ENCODE data around the gene BANF2. TPM values are rescaled to one million over a fixed set of nuclear protein-coding genes. Genes with fewer than 3 reads are reported as not detected.

BANF2 gene
- total and polyA plus RNA-seq, 2 experiments from 2014 or later, result not detected

- no peaks in the 10 kb centered on the region for H3K9me2 ChIP-seq (replicated peaks; ENCODE audit: insufficient read depth)
- TF ChIP-seq CTCF (IDR thresholded peaks at IDR 0.05; ENCODE audit: poor library complexity), result no peak
- DNase-seq (ENCODE audit: low spot score), result peak; percentile 83
- 31% methylated on average over 21 of the region's 21 CpGs for WGBS (ENCODE audit: low lambda C conversion rate, missing lambda C conversion rate)
- H3K79me2 ChIP-seq, result no peaks in the 10 kb centered on the region
- peak overlapping the region; percentile 69 for H3K4me2 ChIP-seq
- no peaks in the 10 kb centered on the region for H4K20me1 ChIP-seq (ENCODE audit: insufficient read depth, poor library complexity, severe bottlenecking)
- H2AFZ ChIP-seq, result no peak overlapping the region
- H3K9me3 ChIP-seq (ENCODE audit: low read depth), result no peaks in the 10 kb centered on the region
- H3K4me3 ChIP-seq, result no peak overlapping the region
- H3K36me3 ChIP-seq (replicated peaks; ENCODE audit: insufficient read depth, low read depth), result no peaks in the 10 kb centered on the region
- no peaks in the 10 kb centered on the region for H3K27me3 ChIP-seq
- H3K27ac ChIP-seq, result peak overlapping the region; percentile 91
- H3K4me1 ChIP-seq (ENCODE audit: insufficient read depth), result peaks cover 56% of the 10 kb centered on the region
These were observed 10.9 kb downstream of the BANF2 start for GRCh38 chr20:17710379-17711266.

DNA sequence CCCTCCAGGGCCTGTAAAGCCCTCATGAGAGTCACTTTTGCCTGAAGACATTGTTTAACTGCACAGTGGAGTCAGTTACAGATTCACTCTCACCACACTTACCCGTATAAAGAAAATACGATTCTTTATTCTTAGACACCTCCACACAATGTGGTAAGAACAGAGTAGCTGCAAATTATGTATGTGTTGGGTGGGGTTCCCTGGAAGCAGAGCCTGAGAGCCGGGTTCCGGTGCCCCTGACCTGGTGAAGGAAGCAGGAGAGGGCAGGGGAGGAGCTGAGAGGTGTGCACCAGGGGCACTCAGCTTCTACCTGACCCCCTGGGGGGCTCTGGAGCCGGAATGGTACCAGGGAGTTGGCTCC lies 11.5 kb downstream of the BANF2 start:
- Histone ChIP-seq H3K9me2 (replicated peaks; ENCODE audit: insufficient read depth) (no peaks in the 10 kb centered on the region), H3K36me3 (replicated peaks; ENCODE audit: insufficient read depth, low read depth) (no peaks in the 10 kb centered on the region), H3K27ac (peak overlapping the region; percentile 91), H3K27me3 (no peaks in the 10 kb centered on the region), H3K4me1 (ENCODE audit: insufficient read depth) (peaks cover 56% of the 10 kb centered on the region), H3K79me2 (no peaks in the 10 kb centered on the region), H3K9me3 (ENCODE audit: low read depth) (no peaks in the 10 kb centered on the region), H4K20me1 (ENCODE audit: insufficient read depth, poor library complexity, severe bottlenecking) (no peaks in the 10 kb centered on the region), H3K4me3 (no peak overlapping the region), H2AFZ (no peak overlapping the region), H3K4me2 (peak overlapping the region; percentile 69)
- 41% methylated on average over 5 of the region's 5 CpGs for WGBS (ENCODE audit: low lambda C conversion rate, missing lambda C conversion rate)
- DNase-seq (ENCODE audit: low spot score), result no peak
- TF ChIP-seq EZH2 (IDR thresholded peaks at IDR 0.05; ENCODE audit: borderline replicate concordance) (no peak), EZH2phosphoT487 (IDR thresholded peaks at IDR 0.05; ENCODE audit: low read depth, severe bottlenecking, unreplicated experiment) (no peak), CTCF (IDR thresholded peaks at IDR 0.05; ENCODE audit: poor library complexity) (no peak)

- H3K4me1 ChIP-seq (ENCODE audit: insufficient read depth), result peaks cover 56% of the 10 kb centered on the region
- no peaks in the 10 kb centered on the region for H3K36me3 ChIP-seq (replicated peaks; ENCODE audit: insufficient read depth, low read depth)
- no peak for DNase-seq (ENCODE audit: low spot score)
- TF ChIP-seq EZH2phosphoT487 (IDR thresholded peaks at IDR 0.05; ENCODE audit: low read depth, severe bottlenecking, unreplicated experiment) (no peak), EZH2 (IDR thresholded peaks at IDR 0.05; ENCODE audit: borderline replicate concordance) (no peak)
- H3K9me2 ChIP-seq (replicated peaks; ENCODE audit: insufficient read depth), result no peaks in the 10 kb centered on the region
- WGBS (ENCODE audit: low lambda C conversion rate, missing lambda C conversion rate), result 95% methylated on average over 4 of the region's 4 CpGs
- no peak overlapping the region for H3K27ac ChIP-seq
- no peaks in the 10 kb centered on the region for H4K20me1 ChIP-seq (ENCODE audit: insufficient read depth, poor library complexity, severe bottlenecking)
- H3K79me2 ChIP-seq, result no peaks in the 10 kb centered on the region
- no peaks in the 10 kb centered on the region for H3K9me3 ChIP-seq (ENCODE audit: low read depth)
- H2AFZ ChIP-seq, result no peak overlapping the region
- no peak overlapping the region for H3K4me2 ChIP-seq
- H3K27me3 ChIP-seq, result no peaks in the 10 kb centered on the region
- H3K4me3 ChIP-seq, result no peak overlapping the region
These were observed 12.4 kb downstream of the BANF2 start for GRCh38 chr20:17712201-17712600.

GRCh38 chr20:17712708-17713107 lies 12.9 kb downstream of the BANF2 start:
- Histone ChIP-seq H4K20me1 (ENCODE audit: insufficient read depth, poor library complexity, severe bottlenecking) (no peaks in the 10 kb centered on the region), H3K36me3 (replicated peaks; ENCODE audit: insufficient read depth, low read depth) (no peaks in the 10 kb centered on the region), H3K4me1 (ENCODE audit: insufficient read depth) (peaks cover 56% of the 10 kb centered on the region), H3K79me2 (no peaks in the 10 kb centered on the region), H3K4me3 (no peak overlapping the region), H3K9me3 (ENCODE audit: low read depth) (no peaks in the 10 kb centered on the region), H3K9me2 (replicated peaks; ENCODE audit: insufficient read depth) (no peaks in the 10 kb centered on the region), H3K27me3 (no peaks in the 10 kb centered on the region), H2AFZ (no peak overlapping the region), H3K4me2 (no peak overlapping the region), H3K27ac (no peak overlapping the region)
- WGBS (ENCODE audit: low lambda C conversion rate, missing lambda C conversion rate), result 79% methylated on average over 6 of the region's 6 CpGs
- no peak for DNase-seq (ENCODE audit: low spot score)
- TF ChIP-seq CTCF (IDR thresholded peaks at IDR 0.05; ENCODE audit: poor library complexity), result no peak
- no peak for TF ChIP-seq EZH2 (IDR thresholded peaks at IDR 0.05; ENCODE audit: borderline replicate concordance)
- no peak for TF ChIP-seq EZH2phosphoT487 (IDR thresholded peaks at IDR 0.05; ENCODE audit: low read depth, severe bottlenecking, unreplicated experiment)

Measured in hepatocyte (in vitro differentiated cells).